SK-N-MC (cell line): Measurements from ENCODE around the gene GAL3ST3.
"Not testable (repeated sequence)": the region's sequence is repeated elsewhere in the genome, so short reads cannot be mapped to it uniquely, and the experiment has no call there.

Experiments used
- DNase-seq: peaks from one replicate; pipeline ENCODE4 v3.0.0-alpha.2; 2011; ENCODE audit warnings: low read depth, low spot score
- H3K27ac ChIP-seq: fragments of 200-600 bp; sonication (generic); 2 replicates; pipeline ENCODE4 v1.5.1; 2016; ENCODE audit warnings: mixed run types
- H3K36me3 ChIP-seq: fragments of 200-600 bp; sonication (generic); 2 replicates; pipeline ENCODE4 v1.6.1; 2017; ENCODE audit warnings: antibody characterized with exemption, low read length, mixed read lengths; ENCODE audit not compliant: insufficient read depth
- H3K4me3 ChIP-seq: fragments of 200-600 bp; sonication (generic); 2 replicates; pipeline ENCODE4 v1.5.1; 2016
- H3K9ac ChIP-seq: fragments of 200-600 bp; sonication (generic); 2 replicates; pipeline ENCODE4 v1.8.0; 2017; ENCODE audit warnings: mixed run types, mixed read lengths; ENCODE audit not compliant: insufficient read length
- H3K9me3 ChIP-seq: fragments of 200-600 bp; sonication (generic); 2 replicates; pipeline ENCODE4 v1.6.1; 2017; ENCODE audit warnings: low read depth, mild to moderate bottlenecking, antibody characterized with exemption, low read length, moderate library complexity, mixed read lengths
- EZH2 ChIP-seq: fragments of 200-600 bp; sonication (generic); IDR thresholded peaks from one replicate; pipeline ENCODE4 v1.6.1; 2017; ENCODE audit warnings: antibody characterized with exemption
- FOXP2 ChIP-seq: optimal IDR thresholded peaks from 2 replicates; pipeline ENCODE3; 2011; ENCODE audit warnings: mild to moderate bottlenecking, moderate library complexity; ENCODE audit not compliant: insufficient read depth; ENCODE audit errors: extremely low read length, control extremely low read depth
- POLR2AphosphoS5 ChIP-seq: IDR thresholded peaks from 2 replicates; pipeline ENCODE4 v1.6.1; 2012; ENCODE audit warnings: mild to moderate bottlenecking, low read depth, low read length, borderline replicate concordance

The GAL3ST3 gene, protein sequence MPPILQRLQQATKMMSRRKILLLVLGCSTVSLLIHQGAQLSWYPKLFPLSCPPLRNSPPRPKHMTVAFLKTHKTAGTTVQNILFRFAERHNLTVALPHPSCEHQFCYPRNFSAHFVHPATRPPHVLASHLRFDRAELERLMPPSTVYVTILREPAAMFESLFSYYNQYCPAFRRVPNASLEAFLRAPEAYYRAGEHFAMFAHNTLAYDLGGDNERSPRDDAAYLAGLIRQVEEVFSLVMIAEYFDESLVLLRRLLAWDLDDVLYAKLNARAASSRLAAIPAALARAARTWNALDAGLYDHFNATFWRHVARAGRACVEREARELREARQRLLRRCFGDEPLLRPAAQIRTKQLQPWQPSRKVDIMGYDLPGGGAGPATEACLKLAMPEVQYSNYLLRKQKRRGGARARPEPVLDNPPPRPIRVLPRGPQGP

DNA sequence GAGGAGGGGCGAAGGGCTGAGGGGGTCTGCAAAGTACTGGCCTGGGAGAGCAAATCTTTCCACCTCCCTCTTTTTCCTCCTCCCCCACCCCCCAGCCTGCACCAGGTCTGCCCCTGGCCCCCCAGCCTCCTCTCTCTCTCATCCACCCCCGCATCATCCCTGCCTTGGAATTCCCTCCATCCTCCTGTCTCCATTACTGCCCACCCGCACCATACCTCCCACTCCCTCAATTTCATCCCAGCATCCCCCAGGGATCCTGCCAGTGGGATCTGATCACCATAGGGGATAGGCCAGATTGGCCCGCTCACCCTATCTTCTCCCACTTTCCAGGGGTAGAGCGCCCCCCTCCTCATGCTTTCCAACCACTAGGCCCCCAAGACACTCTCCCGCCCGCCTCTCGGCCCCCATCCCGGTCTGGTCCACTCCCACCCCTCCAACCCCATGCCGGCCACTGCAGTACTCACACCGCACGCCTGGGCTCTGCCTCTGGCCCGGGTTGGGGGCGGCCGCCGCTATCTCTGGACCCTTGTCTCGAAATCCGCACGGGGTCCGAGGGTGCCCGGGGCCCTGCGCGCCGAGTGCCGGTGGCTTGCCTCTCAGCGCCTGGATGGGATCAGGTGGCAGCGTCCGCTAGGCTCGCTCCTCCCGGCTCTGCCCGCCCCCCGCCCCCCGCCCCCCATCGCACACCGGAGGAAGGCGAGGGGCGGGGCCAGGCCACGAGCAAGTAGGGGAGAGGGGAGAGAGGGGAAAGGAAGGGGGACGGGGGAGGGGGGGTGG, at the start of gene GAL3ST3:
Gene GAL3ST3 (minus strand): TSS at position 615 of the 777 bp plus-strand sequence. CDS start 3,746 bp downstream, outside the sequence.
- Histone ChIP-seq H3K4me3 (no peak within 1 kb of the TSS), H3K27ac (no peak within 1 kb of the TSS), H3K36me3 (peaks cover 5% of the 10 kb centered on the region; the same call in 1 of the 2 replicates), H3K9me3 (no peaks in the 10 kb centered on the region), H3K9ac (no peak within 1 kb of the TSS)
- DNase-seq: no peak
- TF ChIP-seq EZH2: no peak
- no peak for TF ChIP-seq POLR2AphosphoS5
- no peak for TF ChIP-seq FOXP2

DNA sequence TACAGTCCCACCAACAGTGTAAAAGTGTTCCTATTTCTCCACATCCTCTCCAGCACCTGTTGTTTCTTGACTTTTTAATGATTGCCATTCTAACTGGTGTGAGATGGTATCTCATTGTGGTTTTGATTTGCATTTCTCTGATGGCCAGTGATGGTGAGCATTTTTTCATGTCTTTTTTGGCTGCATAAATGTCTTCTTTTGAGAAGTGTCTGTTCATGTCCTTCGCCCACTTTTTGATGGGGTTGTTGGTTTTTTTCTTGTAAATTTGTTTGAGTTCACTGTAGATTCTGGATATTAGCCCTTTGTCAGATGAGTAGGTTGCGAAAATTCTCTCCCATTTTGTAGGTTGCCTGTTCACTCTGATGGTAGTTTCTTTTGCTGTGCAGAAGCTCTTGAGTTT, 43.2 kb upstream of the GAL3ST3 start:
- H3K27ac ChIP-seq, H3K9ac ChIP-seq, H3K36me3 ChIP-seq, DNase-seq, H3K9me3 ChIP-seq, H3K4me3 ChIP-seq: not testable (repeated sequence)

DNA sequence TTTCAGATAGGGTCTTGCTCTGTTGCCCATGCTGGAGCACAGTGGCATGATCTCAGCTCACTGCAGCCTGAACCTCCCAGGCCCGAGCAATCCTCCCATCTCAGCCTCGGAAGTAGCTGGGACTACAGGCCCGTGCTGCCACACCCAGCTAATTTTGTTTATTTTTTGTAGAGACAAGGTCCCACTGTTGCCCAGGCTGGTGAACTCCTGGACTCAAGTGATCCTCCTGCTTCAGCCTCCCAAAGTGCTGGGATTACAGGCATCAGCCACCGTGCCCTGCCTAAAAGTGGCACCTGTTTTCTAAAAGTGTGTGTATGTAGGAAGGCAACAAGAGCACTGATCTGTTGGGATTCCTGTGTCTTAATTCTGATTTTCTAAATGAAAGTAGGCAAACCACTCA, 41.3 kb upstream of the GAL3ST3 start:
- Histone ChIP-seq H3K9me3 (no peaks in the 10 kb centered on the region), H3K4me3 (no peak overlapping the region), H3K9ac (no peak overlapping the region), H3K27ac (no peak overlapping the region), H3K36me3 (no peaks in the 10 kb centered on the region)
- no peak for TF ChIP-seq POLR2AphosphoS5
- TF ChIP-seq FOXP2: no peak
- TF ChIP-seq EZH2: no peak
- DNase-seq: no peak

DNA sequence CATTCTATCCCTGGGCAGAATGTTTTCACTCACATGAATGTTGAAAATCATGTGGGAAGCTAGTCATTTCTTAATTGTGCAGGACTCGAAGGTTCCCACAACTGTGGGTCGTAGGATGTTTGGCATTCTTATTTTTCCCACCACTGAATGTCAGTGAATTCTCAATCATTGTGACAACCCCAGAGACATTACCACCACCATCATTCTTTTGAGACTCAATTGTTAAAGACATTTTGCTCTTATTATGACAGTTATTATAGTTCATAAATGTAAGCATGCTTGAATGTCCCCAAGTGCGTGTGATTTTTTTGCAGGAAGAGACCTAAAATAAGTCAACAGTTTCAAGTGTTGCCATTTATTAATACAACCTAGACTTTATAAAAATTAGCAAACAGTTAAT, 40.1 kb upstream of the GAL3ST3 start:
- H3K36me3 ChIP-seq: no peaks in the 10 kb centered on the region
- DNase-seq: no peak
- TF ChIP-seq FOXP2: no peak
- no peak for TF ChIP-seq POLR2AphosphoS5
- no peak for TF ChIP-seq EZH2
- H3K9me3 ChIP-seq: no peaks in the 10 kb centered on the region
- H3K9ac ChIP-seq: no peak overlapping the region
- H3K27ac ChIP-seq: no peak overlapping the region
- H3K4me3 ChIP-seq: no peak overlapping the region

DNA sequence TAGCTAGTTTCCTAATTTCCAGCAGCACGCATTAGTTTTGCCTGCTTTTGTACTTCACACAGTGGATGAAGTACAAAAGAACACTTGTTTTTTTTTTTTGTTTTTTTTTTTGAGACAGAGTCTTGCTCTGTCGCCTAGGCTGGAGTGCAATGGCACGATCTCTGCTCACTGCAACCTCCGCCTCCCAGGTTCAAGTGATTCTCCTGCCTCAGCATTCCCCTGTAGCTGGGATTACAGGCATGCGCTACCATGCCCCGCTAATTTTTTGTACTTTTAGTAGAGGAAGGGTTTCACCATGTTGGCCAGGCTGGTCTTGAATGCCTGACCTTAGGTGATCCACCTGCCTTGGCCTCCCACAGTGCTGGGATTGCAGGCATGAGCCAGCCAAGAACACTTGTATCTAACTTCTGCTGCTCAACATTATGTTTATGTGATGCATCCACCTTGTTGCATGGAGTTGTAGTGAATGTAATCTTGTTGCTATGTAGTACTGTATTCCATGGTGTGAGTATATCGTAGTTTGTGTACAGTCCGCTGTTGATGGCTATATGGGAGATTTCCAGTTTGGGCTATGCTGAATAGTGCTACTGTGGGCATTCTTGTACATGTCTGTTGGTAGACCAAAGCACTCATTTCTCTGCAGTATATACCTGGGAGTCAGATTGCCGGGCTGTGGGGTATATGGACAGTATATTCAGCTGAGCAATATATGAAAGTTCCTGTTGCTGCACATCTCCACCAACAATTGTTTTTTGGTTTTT, 38.4 kb upstream of the GAL3ST3 start:
- Histone ChIP-seq H3K27ac (no peak overlapping the region), H3K9me3 (no peaks in the 10 kb centered on the region), H3K4me3 (no peak overlapping the region), H3K36me3 (no peaks in the 10 kb centered on the region), H3K9ac (no peak overlapping the region)
- DNase-seq: no peak
- TF ChIP-seq EZH2 (no peak), POLR2AphosphoS5 (no peak), FOXP2 (no peak)

DNA sequence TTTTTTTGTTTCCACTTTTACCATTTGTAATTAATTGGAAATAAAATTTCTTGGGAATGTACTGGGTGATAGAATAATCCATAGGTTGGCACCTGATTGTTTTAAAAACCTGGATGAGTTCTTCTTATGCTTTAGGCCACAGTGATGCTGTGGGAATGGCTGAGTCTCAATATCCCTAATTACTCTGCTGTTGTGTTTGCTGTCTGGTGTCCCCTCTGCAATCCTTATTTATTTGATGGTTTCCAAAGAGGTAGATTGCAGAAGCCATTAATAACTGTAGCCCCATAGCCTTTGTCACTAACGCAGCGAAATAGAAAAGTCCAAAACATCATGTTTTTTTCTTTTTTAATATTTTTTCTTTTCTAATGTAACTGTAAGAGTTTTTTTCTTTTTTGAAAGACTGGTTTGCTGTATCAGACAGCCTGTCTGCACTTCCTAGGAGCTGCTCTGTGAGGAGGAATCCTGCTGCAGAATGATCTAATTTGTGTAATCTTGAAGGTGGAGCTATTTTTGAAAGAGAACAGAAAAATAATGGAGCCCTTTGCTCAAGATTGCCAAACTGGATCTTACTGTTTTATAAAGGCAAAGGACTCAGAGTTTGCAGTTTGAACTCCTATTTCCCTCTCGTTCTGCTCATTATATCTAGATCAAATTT, 36.0 kb upstream of the GAL3ST3 start:
- no peak for DNase-seq
- H3K27ac ChIP-seq: peak overlapping the region; percentile 18; the same call in 1 of the 2 replicates
- H3K9ac ChIP-seq: no peak overlapping the region
- H3K9me3 ChIP-seq: no peaks in the 10 kb centered on the region
- no peak for TF ChIP-seq POLR2AphosphoS5
- no peak for TF ChIP-seq EZH2
- TF ChIP-seq FOXP2: no peak
- no peaks in the 10 kb centered on the region for H3K36me3 ChIP-seq
- no peak overlapping the region for H3K4me3 ChIP-seq

DNA sequence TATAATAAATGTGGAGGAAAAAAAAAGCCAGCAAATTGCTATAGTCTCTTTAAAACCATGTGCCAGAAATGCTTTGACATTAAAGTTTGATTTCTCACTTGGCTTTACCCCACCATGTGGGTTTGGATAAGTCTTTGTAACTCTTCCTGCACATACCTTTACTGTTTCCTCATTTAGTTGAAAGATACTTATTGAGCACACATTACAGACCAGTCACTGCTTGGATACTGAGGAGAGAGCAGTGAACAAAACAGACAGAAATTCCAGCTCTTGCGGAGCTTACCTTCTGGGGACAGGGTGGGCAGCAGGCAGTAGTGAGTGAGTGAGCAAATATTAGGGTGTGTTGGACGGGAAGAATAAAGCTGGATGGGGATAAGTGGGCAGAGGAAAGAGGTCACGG, 34.8 kb upstream of the GAL3ST3 start:
- TF ChIP-seq POLR2AphosphoS5: no peak
- no peak for TF ChIP-seq FOXP2
- no peak for TF ChIP-seq EZH2
- Histone ChIP-seq H3K9ac (no peak overlapping the region), H3K9me3 (no peaks in the 10 kb centered on the region), H3K4me3 (no peak overlapping the region), H3K27ac (peak overlapping the region; percentile 28; the same call in 1 of the 2 replicates), H3K36me3 (no peaks in the 10 kb centered on the region)
- no peak for DNase-seq

DNA sequence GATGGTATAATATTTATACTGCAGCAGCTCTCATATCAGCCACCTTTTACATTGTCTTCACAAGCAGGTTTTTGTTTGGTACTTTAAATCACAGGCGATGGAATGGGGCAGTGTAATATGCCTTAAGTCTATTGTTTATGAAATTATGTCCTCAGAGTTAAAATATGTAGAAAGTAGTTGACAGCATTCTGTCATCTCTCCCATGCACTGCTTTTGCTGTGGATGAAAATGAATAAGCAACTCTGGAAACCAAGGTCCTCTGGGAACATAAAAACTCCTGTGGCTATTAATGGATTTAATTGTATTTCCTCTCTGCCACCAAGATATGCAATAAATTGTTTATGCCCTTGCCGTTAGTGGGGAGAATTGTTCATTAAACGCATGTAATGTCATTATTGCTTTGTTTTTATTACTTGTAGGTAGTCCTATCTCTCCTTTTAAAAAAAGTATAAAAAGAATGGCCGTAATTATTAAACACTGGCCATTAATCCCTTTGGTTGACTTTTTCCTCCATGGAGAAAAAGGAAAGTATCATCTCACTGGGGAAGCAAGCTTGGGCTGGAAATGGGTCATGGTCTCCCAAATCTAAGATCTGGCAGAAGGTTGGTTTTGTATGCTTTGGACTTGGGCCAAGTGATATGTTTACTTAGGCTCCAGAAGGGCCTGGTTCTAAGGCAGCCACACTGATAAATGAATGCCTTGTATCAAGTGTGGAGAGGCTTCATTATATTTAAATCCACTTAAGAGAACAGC, 34.2 kb upstream of the GAL3ST3 start:
- TF ChIP-seq FOXP2 (no peak), EZH2 (no peak), POLR2AphosphoS5 (no peak)
- Histone ChIP-seq H3K9me3 (no peaks in the 10 kb centered on the region), H3K27ac (no peak overlapping the region), H3K9ac (no peak overlapping the region), H3K36me3 (no peaks in the 10 kb centered on the region), H3K4me3 (no peak overlapping the region)
- no peak for DNase-seq
